HG03159 (cell line): ENCODE results near the gene TBCEL.

Experiments used
- ATAC-seq: cut with Tn5 transposase; IDR thresholded peaks from one replicate; pipeline ENCODE4 v1.9.1; 2021; ENCODE audit warnings: mild to moderate bottlenecking, moderate library complexity; ENCODE audit not compliant: unreplicated experiment

The TBCEL gene

DNA sequence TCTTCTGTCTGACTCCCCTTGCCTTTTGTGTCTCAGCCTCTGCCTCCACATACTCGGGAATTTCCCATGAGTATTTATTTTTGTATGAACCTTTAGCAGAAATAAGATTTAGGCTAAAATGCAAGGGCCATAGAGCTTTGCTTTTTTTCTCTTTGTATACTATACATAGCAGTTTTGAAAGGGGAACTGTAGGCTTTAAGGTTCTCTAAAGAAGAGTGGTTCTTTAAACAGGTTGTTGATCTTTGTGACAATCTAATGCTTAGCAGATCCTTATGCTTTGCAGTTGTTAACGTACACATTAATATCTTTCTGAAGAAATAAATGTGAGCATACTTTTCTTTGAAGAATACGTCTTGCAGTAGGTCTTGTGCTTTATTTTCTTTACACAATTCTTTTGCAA is 35.0 kb downstream of the TBCEL start:
- no peak for ATAC-seq

DNA sequence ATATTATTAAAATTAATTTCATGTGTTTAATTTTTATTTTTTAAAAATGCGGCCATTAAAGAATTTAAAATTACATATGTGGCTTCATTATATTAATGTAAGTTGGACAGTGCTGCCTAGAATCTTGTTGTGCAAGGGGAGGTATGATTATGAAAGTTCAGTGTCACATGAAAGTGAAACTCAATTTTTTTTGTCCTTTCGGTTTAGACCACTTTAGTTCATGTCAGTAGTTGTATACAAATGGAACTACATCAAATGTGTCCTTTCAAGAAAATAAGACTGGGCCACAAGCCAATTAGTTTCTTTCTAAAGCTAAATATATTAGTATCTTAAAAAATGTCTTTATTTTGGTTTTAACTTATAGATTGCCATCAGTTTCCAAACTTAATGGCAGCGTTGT is 35.7 kb downstream of the TBCEL start:
- ATAC-seq: peak; percentile 96

DNA sequence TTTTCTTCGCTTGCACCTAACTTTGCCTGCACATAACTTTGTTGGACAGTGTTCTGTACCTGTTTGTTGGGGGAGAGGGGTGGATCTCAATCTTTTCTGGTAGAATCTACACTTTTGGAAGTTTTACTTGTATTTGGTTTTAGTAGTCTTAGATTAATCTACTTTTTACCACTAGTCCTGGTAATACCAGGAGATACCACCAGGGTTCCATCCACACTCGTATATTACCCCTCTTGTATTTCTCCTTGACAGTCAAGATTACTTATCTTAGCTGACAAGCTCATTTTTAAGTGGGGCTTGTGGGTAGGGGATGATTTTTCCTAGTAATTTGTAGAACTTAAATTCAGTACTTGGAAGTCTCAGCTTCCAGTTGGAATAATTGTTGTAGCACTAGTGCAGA is 39.8 kb downstream of the TBCEL start:
- no peak for ATAC-seq

DNA sequence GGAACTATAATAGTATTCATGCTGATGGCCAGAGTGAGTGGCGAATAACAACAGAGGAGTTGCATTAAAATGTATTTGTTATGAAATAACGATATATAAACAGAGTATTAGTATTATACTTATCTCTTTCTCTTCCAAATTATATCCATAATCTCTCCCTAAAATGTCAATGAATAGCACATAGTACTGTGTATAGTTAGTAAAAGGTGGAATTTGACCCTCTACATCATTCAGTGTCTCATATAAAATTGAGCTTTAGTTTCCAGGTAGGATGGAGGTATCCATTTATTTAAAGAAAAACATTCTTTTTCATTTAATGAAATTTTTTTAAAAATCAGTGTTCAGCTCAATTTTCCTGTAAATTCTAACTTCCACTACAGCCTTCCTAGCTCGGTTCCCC is 42.7 kb downstream of the TBCEL start:
- ATAC-seq: no peak

DNA sequence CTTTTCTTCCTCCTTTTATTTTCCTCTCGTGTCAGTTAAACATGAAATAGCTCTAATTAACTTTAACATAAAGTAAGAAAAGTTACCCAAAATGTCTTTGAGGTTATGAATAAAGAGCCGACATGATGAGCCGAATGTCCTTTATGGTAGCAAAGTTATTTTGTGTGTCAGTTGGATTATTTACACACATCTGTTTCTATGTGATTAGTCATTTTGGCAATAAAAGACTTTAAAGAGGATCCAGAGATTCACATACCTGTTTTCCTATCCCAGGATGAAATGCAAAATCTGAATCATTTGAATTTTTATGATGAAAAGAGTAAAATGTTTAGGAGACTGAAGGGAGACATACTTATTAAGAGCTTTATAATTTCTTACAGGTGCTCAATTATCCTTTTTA is 43.1 kb downstream of the TBCEL start:
- ATAC-seq: no peak

DNA sequence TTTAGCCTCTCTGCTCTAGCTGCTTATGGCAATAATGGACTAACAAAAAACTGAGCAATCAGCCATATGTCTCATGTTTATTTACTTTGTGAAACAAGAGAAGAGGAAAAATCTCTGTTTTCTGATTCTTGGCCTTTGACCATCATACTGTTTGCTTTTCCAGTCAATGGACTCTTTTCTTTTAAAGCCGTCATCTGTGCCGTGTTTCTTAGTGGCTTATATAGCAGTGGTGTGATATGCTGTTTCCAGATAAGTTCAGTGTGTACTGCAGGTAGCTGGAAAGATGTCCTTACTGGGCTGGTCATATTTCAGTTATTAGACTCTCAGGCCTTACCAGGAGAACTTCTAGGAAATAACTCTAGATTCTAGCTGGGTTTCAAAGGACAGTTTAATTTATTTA is 43.6 kb downstream of the TBCEL start:
- ATAC-seq: no peak

DNA sequence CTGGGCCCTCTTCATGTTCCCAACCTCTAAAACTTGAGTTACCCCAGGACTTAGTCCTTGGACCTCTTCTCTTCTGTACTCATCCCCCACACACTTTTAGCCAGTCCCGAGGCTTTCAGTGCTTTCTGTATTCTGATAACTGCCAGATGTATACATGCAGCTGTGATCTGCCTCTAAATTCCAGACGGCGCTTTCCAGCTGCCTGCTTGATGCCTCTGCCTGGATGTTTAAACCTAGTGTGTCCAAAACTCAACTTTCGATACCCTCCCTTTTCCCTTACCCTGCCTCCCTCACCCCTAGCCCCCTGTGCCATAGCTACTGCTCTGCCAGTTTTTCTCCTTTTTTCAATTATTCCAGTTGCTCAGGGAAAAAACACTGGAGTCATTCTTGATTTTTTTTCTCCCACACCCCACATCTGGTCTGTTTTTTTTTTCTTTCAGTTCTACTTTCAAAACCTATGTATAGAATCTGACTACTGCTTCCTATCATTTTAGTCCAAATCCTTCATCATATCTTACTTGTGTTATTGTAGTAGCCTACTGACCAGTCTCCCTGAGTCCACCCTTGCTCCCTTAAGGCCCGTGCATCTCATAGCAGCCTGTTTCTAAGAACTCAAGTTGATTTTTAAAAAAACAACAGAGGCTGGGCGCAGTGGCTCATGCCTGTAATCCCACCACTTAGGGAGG is 44.2 kb downstream of the TBCEL start:
- no peak for ATAC-seq

DNA sequence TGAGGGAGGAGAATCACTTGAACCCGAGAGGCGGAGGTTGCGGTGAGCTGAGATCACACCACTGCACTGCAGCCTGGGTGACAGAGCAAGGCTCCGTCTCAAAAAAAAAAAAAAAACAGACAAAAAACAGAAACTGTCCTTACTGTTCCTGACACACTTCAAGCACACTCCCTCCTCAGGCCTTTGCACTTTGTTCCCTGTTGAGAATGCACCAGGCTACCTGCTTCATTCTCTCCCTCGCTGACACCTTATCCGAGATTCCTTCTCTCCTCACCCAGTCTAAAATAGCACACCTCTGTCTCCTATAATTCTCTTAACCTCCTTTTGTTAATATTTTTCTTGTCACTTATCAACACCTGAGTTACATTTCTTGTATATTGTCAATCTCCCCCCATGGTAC is 44.9 kb downstream of the TBCEL start:
- no peak for ATAC-seq

DNA sequence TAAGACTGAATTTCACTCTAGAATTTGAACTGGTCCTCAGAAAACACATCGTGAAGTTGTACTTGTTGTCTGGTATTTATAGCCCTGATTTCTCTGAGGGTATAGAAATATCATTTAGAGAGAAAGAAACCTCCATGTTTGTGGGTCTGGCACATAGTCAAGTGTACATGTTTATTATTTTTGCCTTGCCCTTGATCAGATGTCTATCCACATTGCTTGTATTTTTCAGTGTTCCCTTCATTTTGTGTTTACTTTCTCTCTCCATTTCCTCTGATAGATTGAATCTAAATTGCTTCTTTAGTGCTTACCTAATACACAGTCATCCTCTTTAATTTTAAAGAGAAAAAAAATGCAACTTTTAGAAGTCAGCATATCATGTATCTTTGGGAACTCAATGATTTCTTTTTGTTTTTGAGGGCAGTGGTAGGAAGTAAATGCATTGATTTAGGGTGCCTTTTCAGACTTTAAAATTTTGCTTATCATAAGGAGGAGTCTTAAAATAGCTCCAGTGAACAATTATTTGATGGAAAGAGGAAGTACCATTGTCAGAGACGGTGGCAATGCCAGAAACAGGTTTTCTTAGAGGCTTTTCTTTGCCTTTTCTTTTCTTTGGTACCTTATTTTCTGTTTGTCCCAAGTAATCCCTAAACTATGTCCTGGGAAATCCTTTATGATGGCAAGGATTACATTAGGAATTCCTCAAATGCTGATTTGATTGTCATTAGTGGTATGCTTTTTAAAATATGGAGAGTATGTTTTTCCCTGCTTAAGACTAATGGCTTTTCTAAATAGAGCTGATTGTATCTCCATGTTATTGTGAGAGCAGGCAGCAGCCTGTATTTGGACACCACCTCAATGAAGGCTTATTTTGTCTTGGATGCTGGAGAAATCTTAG is 47.3 kb downstream of the TBCEL start:
- no peak for ATAC-seq

DNA sequence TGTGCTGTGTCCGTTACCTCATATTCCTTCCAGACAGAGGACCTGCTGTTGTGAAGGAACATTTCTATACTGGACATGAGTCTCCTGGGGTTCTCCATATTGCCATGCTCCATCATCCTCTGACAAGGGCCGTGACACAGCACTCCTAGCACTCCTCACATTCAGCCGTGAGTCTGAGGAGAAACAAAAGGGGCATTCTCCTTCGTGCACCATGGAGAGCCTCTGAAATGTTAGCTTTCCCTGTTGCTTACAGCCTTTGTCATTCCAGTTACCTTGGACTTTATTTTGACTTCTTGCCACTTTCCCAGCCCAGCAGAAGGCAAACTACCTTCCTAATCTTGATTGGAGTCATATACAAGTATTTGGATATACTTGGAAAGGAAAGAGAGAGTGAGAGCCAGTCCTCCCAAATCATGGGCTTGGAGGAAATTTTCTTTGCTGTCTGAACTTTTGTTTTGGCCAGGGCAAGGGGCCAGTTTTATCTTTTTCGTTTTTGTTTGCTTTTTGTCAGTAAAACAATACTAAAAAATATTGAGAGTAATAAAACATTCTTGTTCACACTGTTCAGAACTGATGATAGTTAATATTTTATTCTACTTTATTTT is 48.0 kb downstream of the TBCEL start:
- no peak for ATAC-seq

DNA sequence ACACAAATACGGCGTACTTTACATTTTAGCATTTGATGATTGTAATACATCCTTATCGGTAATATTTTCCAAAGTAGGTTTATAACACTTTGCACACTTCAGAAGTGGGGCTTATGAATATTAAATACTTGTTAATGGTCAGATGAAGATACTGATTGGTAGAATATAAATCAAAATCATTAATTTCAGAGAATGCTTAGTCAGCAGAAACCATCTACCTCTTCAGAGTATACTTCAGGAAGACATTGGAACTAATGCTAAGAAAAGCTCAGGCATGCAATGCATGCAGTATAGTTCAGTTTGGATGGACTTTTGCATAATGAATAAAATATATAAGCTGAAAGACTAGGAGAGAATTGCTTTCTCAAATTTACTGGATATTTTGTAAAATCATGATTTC is 57.4 kb downstream of the TBCEL start:
- ATAC-seq: no peak

DNA sequence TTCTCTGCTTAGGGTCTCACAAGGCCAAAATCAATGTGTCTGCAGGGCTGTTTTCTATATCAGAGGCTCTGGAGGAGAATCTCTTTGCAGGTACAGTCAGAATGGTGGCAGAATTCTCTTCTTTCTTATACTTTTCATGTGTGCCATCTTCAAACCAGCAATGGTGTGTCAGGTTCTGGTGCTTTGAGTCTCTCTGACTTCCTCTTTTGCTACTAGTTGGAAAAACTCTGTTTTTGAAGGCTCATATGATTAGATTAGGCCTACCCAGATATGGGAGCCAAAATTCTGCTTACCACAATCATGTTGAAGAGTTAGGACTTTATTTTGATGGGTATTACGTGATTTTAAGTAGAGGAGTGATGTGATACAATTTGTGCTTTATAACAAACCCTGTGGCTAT is 58.3 kb downstream of the TBCEL start:
- ATAC-seq: no peak

DNA sequence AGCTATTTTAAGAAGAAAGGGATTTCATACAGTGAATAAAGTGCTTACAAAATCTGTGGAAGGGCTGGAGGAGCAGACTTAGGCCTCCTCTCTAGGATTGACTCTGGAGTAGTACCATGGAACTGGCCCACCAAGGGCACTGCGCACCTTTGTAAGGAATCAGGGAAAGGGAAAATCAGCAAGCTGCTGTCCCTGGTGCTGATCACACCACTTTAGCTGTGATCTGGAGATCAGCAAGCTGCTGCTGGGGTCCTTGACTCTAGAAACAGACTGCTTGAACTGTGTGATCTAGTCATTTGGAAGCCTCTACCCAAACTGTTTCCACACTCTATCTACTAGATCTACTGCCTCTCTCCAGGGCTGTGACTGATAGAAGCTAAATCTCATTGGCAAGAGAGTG is 58.8 kb downstream of the TBCEL start:
- no peak for ATAC-seq

DNA sequence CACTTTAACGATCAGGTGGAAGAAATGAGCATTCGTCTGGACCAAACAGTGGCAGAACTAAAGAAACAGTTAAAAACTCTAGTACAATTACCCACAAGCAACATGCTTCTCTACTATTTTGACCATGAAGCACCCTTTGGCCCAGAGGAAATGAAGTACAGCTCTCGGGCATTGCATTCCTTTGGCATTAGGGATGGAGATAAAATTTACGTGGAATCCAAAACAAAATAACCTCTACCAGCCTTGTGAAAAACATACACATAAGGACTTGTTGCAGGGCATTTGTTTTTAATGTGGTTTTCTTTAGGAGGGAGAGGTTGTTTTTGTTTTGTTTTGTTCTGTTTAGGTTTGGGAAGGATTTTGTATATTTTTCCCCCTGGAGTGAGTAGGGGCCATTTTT is 63.0 kb downstream of the TBCEL start:
- ATAC-seq: no peak

DNA sequence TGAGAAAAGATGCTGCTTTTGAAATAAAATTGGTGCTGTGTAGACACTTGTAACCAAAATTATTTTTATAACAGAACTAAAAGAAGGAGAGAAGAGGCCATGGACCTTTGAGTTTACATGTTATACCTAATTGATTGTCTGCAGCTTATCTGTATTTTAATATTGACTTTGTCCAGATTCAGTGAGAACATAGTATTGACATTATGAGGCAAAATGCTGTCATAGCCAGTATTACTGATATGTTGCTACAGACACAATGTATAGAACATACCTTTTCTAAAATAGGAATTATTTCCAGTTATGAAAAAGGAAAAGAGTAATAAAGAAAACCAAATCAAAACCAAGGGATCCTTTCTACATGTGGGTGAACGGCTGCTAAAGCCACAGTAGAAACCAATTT is 65.7 kb downstream of the TBCEL start:
- ATAC-seq: no peak

DNA sequence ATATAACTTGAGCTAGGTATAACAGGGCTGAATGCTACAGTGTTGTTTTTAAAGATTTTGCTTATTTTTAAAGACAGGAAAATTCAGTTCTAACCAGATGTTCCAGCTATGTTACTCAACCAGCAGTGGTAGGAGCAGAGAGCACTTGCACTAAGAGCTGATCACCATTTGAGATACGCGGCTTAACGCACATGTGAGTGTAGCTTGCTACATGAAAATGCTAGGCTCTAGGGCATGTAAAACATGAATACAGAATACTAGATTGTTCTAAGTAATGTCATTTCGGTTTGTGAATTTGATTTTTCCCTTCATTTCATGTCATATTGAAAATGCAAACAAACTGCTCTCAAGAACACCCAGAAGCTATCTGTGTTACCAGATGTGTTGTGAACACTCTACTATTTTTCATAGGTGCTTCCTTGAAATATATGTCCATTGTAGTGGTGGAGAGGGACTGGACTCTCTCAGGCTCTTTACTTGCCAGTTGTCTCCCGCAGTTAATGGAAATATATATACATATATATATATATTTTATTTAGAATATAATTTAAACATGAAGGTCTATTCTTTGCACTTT is 66.3 kb downstream of the TBCEL start:
- ATAC-seq: no peak

DNA sequence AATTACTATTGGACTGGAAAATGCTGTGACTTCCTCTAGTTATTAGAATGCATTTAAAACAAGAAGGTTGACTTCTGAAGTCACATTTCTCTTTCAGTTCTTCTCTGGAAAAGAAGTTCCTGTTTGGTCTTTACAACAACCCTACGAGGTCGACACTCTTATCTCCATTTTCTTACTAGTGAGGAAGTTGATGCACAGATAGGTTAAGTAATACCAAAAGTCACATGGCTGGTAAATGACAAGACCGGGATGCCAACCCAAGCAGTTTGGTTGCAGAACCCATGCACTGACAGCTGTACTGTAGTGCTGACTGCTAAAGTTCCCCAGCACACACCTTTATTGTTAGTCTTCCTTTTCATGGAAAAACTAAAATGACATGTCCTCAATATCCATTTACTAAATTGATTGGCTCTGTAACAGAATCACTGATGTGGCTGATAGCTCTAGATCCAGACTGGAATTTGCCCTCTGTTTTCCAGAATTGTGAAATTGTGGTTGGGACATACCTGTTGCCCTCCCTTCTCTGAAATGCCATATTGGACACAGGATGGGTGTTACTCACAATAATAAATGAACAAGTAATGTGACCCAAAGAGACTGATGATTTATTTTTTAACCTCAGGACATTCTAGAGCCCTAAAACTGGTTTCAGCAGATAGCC is 67.7 kb downstream of the TBCEL start:
- no peak for ATAC-seq

DNA sequence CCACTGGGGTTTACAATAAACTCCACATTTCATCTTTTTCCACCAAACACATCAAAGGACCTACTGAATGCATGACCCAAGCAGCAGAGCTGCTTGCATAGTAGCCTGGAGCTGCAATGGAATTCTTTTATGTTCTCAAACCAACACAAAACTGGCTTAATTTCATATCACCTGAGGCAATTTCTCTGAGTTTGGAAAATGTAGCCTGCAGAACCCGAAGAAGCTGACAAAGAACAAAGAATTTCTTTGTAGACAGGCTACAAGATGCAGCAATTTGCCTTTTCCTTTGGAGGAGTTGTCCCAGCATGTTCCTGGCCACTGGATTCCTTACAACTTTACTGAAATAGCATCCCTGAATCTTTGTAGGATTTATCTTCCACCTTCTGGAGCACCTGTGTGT is 71.7 kb downstream of the TBCEL start:
- ATAC-seq: no peak

DNA sequence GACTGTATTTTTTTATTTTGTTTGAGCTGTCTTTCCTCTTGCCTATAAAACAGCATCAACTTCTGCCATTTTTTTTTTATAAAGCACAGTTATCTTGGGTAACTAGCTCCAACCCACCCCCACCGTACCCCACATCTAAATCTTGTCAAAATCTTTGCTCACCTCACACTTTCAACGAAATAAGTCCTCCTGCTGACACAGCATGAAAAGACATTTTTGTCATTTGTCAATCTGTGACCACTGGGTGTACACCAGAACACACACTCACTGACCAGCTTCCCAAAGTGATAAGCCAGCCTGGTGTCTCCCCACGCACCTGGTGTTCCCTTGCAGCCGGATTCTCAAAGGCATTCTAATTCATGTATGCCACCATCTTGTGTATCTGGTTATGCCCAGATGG is 75.5 kb downstream of the TBCEL start:
- no peak for ATAC-seq

DNA sequence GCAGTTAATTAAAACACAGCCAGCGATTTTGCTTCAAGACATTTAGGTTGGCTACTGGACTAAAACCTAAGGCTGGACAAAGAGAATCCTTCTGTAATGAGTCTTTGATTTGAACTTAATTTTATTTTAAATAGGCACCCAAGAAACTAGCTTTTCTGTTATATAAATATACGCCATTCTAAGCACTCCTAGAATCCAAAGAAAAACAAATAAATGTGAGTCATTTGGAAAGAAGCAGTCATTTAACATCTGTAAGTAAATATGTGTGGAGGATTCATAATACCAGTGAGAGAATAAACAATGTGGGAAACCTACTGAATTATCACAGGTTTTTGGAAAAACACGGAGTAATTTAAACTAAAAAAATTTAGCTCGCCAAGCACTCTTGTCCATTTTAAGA is 76.0 kb downstream of the TBCEL start:
- ATAC-seq: no peak

DNA sequence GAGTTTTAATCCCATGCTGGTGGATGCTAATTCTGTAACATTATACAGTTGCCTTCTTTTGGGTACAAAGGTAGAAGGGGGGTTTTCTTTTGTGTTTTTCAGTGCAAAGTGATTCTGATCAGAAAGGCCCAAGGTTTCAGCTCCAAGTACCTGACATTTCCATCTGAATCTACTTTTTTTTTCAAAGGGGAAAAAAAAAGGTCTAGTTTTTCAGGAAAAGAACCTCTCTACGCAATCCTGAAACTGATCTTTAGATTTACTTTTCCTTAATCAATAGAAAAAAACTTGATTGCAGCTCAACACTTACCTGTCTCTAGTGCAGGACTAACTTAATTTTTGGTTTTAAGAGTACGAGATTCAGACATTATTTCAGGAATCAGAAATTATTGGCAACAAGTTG is 77.0 kb downstream of the TBCEL start, which contains the start of gene TECTA:
TSS of gene TECTA (plus strand) at position 301 of the 400 bp plus-strand sequence. CDS start 1,423 bp downstream, outside the sequence.
- no peak for ATAC-seq
